ENCODE data around the gene GLRA1.

GRCh38 chr5:151931260-151931659, 6.6 kb upstream of the GLRA1 start:
- TF ChIP-seq CTCF (IDR thresholded peaks at IDR 0.05 in 8 of 11, conservative IDR thresholded peaks at IDR 0.05 in 3 of 11), result no peak
- TF ChIP-seq POLR2A (IDR thresholded peaks at IDR 0.05), result no peak
